ENCODE measurements around the gene SLC39A7. TPM values are rescaled to one million over a fixed set of nuclear protein-coding genes. Genes with fewer than 3 reads are reported as not detected.
A peak's percentile ranks its signal among the peaks of the same experiment; 100 is the strongest.

The SLC39A7 gene
- total and polyA plus RNA-seq, 2 of the 13 experiments (the other 11 are each of a cell fraction or from before 2014, with no cell fraction given), result 142 to 229 TPM

- TF ChIP-seq LCORL (IDR thresholded peaks at IDR 0.05), result no peak
- TF ChIP-seq LCORL (CRISPR knock-in tag; IDR thresholded peaks at IDR 0.05), result 0 out of 2 replicates have a peak, but pooled peaks have one; percentile 38
- no peak for TF ChIP-seq SNAPC4 (CRISPR knock-in tag; IDR thresholded peaks at IDR 0.05)
- no peak for TF ChIP-seq GPN1 (CRISPR knock-in tag; IDR thresholded peaks at IDR 0.05; ENCODE audit: borderline replicate concordance)
- TF ChIP-seq STAT6 (CRISPR knock-in tag; IDR thresholded peaks at IDR 0.05; ENCODE audit: borderline replicate concordance), result no peak
- TF ChIP-seq SKI (IDR thresholded peaks at IDR 0.05; ENCODE audit: partially characterized antibody), result peak; percentile 38
- peak; percentile 57; the same call in 1 of the 2 replicates for TF ChIP-seq SALL1 (CRISPR knock-in tag; IDR thresholded peaks at IDR 0.05)
- peak in 1 of 2 experiments; percentile 44; a peak in 2 of 4 replicates for TF ChIP-seq EP300 (IDR thresholded peaks at IDR 0.05; ENCODE audit: low read depth in 2 of 2, low read length in 2 of 2)
- no peak for TF ChIP-seq EP300 (CRISPR knock-in tag; IDR thresholded peaks at IDR 0.05; ENCODE audit: borderline replicate concordance)
- no peak for TF ChIP-seq DDIT3 (CRISPR knock-in tag; IDR thresholded peaks at IDR 0.05)
- TF ChIP-seq BCL6 (CRISPR knock-in tag; IDR thresholded peaks at IDR 0.05), result peak; percentile 68; the same call in 1 of the 2 replicates
- TF ChIP-seq SMAD3 (CRISPR knock-in tag; IDR thresholded peaks at IDR 0.05), result 0 out of 2 replicates have a peak, but pooled peaks have one; percentile 25
- no peak for TF ChIP-seq ZNF225 (CRISPR knock-in tag; IDR thresholded peaks at IDR 0.05)
- TF ChIP-seq IRF2 (CRISPR knock-in tag; IDR thresholded peaks at IDR 0.05), result 0 out of 2 replicates have a peak, but pooled peaks have one; percentile 38
- 0 out of 2 replicates have a peak, but pooled peaks have one; percentile 23 for TF ChIP-seq CREM (IDR thresholded peaks at IDR 0.05)
- no peak for TF ChIP-seq CREM (CRISPR knock-in tag; IDR thresholded peaks at IDR 0.05)
- no peak for TF ChIP-seq SOX6 (IDR thresholded peaks at IDR 0.05)
- TF ChIP-seq SOX6 (CRISPR knock-in tag; IDR thresholded peaks at IDR 0.05), result peak; percentile 59
- TF ChIP-seq ZNF501 (CRISPR knock-in tag; IDR thresholded peaks at IDR 0.05), result peak; percentile 47; the same call in 1 of the 2 replicates
- 0 out of 2 replicates have a peak, but pooled peaks have one; percentile 37 for TF ChIP-seq NCOA2 (CRISPR knock-in tag; IDR thresholded peaks at IDR 0.05)
- no peak for TF ChIP-seq PLRG1 (conservative IDR thresholded peaks at IDR 0.05)
- peak; percentile 82; the same call in 1 of the 2 replicates for TF ChIP-seq ZNF644 (CRISPR knock-in tag; IDR thresholded peaks at IDR 0.05; ENCODE audit: low read depth)
- TF ChIP-seq NFYB (CRISPR knock-in tag; IDR thresholded peaks at IDR 0.05), result 0 out of 2 replicates have a peak, but pooled peaks have one; percentile 46
- peak; percentile 45 for TF ChIP-seq SAP130 (CRISPR knock-in tag; IDR thresholded peaks at IDR 0.05; ENCODE audit: low read depth)
- TF ChIP-seq HDAC1 (CRISPR knock-in tag; IDR thresholded peaks at IDR 0.05), result 0 out of 2 replicates have a peak, but pooled peaks have one; percentile 36
- peak; percentile 90 for TF ChIP-seq RARA (CRISPR knock-in tag; IDR thresholded peaks at IDR 0.05)
- TF ChIP-seq ZKSCAN1 (IDR thresholded peaks at IDR 0.05; ENCODE audit: low read length), result no peak
These were observed 43.7 kb upstream of the SLC39A7 start (continued) for GRCh38 chr6:33156964-33157363.
